Activated CD4-positive, CD25-positive, alpha-beta regulatory T cell (primary cell): ENCODE measurements around the gene OR1L1.

Source experiments
- DNase-seq, 4 experiments: peaks; one replicate each; lab custom pipeline; 2025; lab: John Stamatoyannopoulos, UW

OR1L1 gene, protein sequence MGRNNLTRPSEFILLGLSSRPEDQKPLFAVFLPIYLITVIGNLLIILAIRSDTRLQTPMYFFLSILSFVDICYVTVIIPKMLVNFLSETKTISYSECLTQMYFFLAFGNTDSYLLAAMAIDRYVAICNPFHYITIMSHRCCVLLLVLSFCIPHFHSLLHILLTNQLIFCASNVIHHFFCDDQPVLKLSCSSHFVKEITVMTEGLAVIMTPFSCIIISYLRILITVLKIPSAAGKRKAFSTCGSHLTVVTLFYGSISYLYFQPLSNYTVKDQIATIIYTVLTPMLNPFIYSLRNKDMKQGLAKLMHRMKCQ

GRCh38 chr9:122661416-122661815, at the start of gene OR1L1:
Gene OR1L1, plus strand, starts transcription at chr9:122661716. Its CDS starts 0 bp downstream, at chr9:122661716.
- DNase-seq: no peak

GRCh38 chr9:122614362-122614761, 47.2 kb upstream of the OR1L1 start, which contains the start of gene OR1Q1:
Gene OR1Q1, plus strand, starts transcription at chr9:122614738. Its CDS starts 0 bp downstream, at chr9:122614738.
- DNase-seq: no peak

DNA sequence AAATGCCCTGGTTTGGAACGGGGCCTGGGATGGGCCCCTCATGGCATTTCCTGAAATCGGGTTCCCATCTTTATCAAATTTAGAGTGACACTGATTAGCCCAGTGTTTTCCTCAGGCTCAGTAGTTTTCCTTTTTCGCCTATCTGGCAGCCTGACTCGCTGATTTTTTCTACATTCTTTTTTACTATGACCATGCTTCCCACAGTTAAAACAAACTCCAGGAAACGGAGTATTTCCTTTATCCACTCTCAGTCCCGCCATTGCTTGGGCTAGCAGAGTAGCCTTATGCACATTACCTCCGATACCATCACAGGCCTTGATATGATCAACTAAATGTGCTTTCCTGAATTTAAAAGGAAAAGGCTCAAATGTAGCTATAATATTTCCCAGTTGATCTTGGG, 41.5 kb upstream of the OR1L1 start:
- DNase-seq: no peak

DNA sequence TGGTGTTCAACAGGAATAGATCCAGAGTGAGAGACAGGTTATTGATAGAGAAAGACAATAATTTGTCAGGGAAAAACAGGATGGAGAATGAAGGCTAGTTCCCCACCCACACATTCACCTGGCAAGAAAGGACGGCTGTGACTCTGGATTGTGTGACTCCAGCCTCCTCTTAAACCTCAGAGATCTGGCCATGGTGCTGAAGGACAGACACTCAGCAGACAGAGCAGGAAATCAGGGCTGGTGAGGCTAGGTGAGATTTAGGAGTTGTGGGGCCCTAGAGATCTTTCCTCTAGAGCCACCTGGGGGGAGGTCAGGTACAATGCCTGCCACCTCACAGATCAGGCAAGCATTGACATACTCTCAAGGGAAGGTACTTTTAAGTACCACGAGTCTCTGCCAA, 19.3 kb upstream of the OR1L1 start:
- DNase-seq: no peak

DNA sequence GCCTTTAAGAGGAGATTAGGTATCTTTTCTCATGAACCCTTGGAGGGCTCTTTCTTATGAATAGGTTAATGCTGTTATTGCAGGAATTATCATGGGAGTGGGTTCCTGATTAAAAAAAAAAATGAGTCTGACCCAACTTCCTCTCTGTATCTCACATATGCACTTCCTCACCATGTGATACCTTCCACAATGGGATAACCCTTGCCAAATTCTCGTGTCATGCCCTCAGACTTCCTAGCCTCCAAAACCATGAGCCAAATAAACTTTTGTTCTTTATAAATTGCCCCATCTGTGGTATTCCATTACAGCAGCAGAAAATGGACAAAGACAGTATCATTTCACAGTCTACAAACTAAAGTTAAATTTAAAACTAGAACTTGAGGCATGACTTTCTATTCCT, 5.1 kb upstream of the OR1L1 start:
- no peak for DNase-seq

DNA sequence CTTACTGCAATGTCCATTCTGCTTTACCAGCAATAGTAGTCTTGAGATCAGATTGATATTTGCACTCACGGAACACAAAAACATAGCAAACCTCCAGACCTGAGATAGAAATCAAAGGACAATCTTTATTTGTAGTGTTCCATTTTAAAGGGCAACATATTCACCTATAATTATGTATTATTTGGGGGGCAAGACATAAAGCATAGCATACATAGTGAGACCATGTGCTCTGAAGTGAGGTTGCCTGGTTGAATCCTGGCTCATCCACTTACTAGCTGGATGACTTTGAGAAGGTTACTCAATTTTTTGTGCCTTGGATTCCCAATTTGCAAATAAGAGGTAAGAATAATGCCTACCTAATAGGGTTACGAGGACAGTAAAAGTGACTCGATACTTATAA, 4.0 kb upstream of the OR1L1 start, which contains the start of gene OR1B1:
Gene OR1B1 (minus strand): TSS at position 101 of the 400 bp plus-strand sequence.
- no peak for DNase-seq

DNA sequence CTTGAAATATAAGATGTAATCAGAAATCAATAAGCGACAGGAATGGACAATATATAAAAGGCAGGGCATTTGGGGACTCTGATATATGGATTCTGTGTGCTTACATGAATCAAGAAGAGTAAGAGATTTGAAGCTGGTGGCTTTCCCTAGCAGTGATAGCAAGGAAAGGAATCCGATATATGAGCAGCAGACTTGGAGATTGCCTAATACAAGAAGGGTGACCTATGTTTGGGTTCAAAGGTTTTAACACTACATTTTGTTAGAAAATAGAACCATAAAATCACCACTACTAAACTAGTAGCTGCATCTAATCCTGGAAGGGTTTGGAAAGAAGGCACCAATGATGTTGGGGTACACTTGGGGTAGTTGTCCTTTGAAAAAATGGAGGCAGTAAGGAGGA, 11.0 kb downstream of the OR1L1 start:
- DNase-seq: no peak

- DNase-seq: no peak
These were observed 23.3 kb downstream of the OR1L1 start for GRCh38 chr9:122684851-122685250.

GRCh38 chr9:122695696-122696095, 34.2 kb downstream of the OR1L1 start:
- DNase-seq: no peak
